ENCODE results near the gene KRT85. TPM values are rescaled to one million over a fixed set of nuclear protein-coding genes. Genes with fewer than 3 reads are reported as not detected.
"Not testable (repeated sequence)": the region's sequence is repeated elsewhere in the genome, so short reads cannot be mapped to it uniquely, and the experiment has no call there.

KRT85 gene
- total RNA-seq, 4 donors from 2014 or later = not detected

GRCh38 chr12:52413782-52414345 lies 46.6 kb upstream of the KRT85 start:
- peaks cover 4 to 36% (median 14%) of the 10 kb centered on the region in 3 donors for H3K4me1 ChIP-seq
- no peaks in the 10 kb centered on the region for H3K9me3 ChIP-seq
- no peak overlapping the region for H3K4me3 ChIP-seq
- no peak overlapping the region for H3K27ac ChIP-seq
- DNase-seq = no peak
- H3K36me3 ChIP-seq = no peaks in the 10 kb centered on the region
- no peaks in the 10 kb centered on the region for H3K27me3 ChIP-seq
- intact Hi-C loops (cut with DNase I) = no loop called here
- WGBS, 2 donors = 42 to 54% methylated on average over 4 of the region's 8 CpGs
- no peak for TF ChIP-seq POLR2A (IDR thresholded peaks at IDR 0.05)
- TF ChIP-seq, protein P1, sequence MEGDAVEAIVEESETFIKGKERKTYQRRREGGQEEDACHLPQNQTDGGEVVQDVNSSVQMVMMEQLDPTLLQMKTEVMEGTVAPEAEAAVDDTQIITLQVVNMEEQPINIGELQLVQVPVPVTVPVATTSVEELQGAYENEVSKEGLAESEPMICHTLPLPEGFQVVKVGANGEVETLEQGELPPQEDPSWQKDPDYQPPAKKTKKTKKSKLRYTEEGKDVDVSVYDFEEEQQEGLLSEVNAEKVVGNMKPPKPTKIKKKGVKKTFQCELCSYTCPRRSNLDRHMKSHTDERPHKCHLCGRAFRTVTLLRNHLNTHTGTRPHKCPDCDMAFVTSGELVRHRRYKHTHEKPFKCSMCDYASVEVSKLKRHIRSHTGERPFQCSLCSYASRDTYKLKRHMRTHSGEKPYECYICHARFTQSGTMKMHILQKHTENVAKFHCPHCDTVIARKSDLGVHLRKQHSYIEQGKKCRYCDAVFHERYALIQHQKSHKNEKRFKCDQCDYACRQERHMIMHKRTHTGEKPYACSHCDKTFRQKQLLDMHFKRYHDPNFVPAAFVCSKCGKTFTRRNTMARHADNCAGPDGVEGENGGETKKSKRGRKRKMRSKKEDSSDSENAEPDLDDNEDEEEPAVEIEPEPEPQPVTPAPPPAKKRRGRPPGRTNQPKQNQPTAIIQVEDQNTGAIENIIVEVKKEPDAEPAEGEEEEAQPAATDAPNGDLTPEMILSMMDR (IDR thresholded peaks at IDR 0.05) = no peak

DNA sequence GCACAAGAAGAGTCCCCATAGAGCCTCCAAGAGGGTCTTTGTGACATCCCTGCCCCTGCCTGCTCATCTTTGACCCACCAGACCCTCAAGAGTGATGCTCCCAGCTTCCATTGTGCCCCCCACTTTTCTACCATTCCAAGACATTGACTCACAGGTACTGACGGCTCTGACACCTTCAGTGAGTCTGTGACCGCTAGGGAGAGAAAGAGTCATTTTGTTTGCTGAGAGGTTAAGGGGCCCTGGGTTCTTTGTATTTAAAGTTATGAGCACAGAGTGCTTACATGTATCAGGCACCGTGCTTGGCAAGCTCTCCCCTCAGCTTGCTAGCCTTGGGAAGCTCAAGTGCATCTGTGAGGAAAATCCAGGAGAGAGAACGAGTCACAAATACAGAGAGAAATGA lies 45.9 kb upstream of the KRT85 start:
- Histone ChIP-seq H3K27me3 (peaks cover 0 to 5% (median 0%) of the 10 kb centered on the region in 4 donors), H3K4me3 (no peak overlapping the region), H3K27ac (no peak overlapping the region), H3K4me1 (peaks cover 4 to 36% (median 14%) of the 10 kb centered on the region in 3 donors), H3K36me3 (no peaks in the 10 kb centered on the region), H3K9me3 (no peaks in the 10 kb centered on the region)
- DNase-seq = no peak
- WGBS, 2 donors = 34 to 57% methylated on average over 4 of the region's 4 CpGs
- TF ChIP-seq POLR2A (IDR thresholded peaks at IDR 0.05) = no peak
- TF ChIP-seq, protein P1 (IDR thresholded peaks at IDR 0.05) = no peak
- intact Hi-C loops (cut with DNase I) = no loop called here

DNA sequence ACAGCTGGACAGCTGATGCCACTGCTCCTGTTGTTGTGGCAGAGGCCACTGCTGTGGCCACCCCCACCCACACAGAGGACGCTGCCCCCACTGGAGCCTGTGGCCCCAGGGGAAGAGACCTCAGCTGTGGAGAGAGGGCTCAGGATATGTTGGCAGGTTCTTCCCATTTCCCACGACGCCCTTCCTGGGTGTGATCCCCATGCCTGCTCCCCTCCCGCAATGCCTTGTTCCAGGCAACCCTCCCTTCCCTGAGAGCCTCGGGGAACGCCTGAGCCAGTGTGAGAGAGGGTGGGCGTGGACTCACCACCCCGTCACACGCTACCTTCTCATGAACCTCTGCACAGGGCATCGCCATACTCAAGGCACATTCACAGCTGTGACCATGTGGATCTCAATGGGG lies 44.5 kb upstream of the KRT85 start:
- intact Hi-C loops (cut with DNase I) = no loop called here
- no peak for DNase-seq
- Histone ChIP-seq H3K27me3 (peaks cover 0 to 13% (median 0%) of the 10 kb centered on the region in 4 donors), H3K9me3 (no peaks in the 10 kb centered on the region), H3K4me1 (peaks cover 4 to 29% (median 9%) of the 10 kb centered on the region in 3 donors), H3K4me3 (no peak overlapping the region), H3K36me3 (no peaks in the 10 kb centered on the region), H3K27ac (no peak overlapping the region)
- no peak for TF ChIP-seq POLR2A (IDR thresholded peaks at IDR 0.05)
- TF ChIP-seq, protein P1 (IDR thresholded peaks at IDR 0.05) = no peak
- WGBS, 2 donors = 79 to 85% methylated on average over 6 to 10 of the region's 10 CpGs

GRCh38 chr12:52410589-52411248 lies 43.4 kb upstream of the KRT85 start:
- WGBS, 2 donors = no CpG with 5 or more reads among the region's 1 CpG
- H3K4me1 ChIP-seq = peaks cover 0 to 22% (median 3%) of the 10 kb centered on the region in 3 donors
- DNase-seq; H3K27ac ChIP-seq; H3K4me3 ChIP-seq; H3K9me3 ChIP-seq; H3K36me3 ChIP-seq; intact Hi-C loops (cut with DNase I): not testable (repeated sequence)
- peaks cover 0 to 13% (median 0%) of the 10 kb centered on the region in 4 donors for H3K27me3 ChIP-seq

GRCh38 chr12:52407918-52408317 lies 40.6 kb upstream of the KRT85 start:
- 80 to 91% methylated on average over 4 to 5 of the region's 5 CpGs for WGBS, 2 donors
- Histone ChIP-seq H3K36me3 (no peaks in the 10 kb centered on the region), H3K4me1 (peaks cover 0 to 12% (median 0%) of the 10 kb centered on the region in 3 donors), H3K4me3 (no peak overlapping the region), H3K27ac (no peak overlapping the region), H3K9me3 (no peaks in the 10 kb centered on the region), H3K27me3 (peaks cover 0 to 13% (median 0%) of the 10 kb centered on the region in 4 donors)
- no peak for DNase-seq
- TF ChIP-seq, protein P1 (IDR thresholded peaks at IDR 0.05) = no peak
- no peak for TF ChIP-seq POLR2A (IDR thresholded peaks at IDR 0.05)
- intact Hi-C loops (cut with DNase I) = no loop called here

Data from esophagus squamous epithelium (tissue), 5 donors.